NCI-H1105 (cell line): ENCODE measurements around the gene POLR2F.

ENCODE experiments used
- DNase-seq: peaks from one replicate; lab custom pipeline; 2025; lab: John Stamatoyannopoulos, UW

POLR2F gene

DNA sequence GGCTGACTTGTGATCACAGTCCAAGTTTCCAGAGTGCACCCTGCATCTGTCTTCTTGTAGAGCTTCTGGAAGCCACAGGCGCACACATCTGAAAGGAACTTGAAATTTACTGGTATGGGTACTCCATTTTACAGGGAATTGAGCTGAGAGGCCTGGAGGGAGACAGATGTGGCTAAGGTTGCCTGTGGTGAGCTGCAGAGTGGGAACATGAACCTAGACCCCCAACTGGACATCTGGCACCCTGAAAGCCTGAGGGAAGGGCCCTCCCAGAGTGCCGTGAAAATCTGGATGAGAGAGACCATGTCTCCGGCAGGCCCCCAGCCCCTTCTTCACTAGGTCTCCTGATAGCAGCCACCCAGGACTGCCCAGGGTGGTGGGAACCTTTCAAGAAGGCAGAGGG lies 53.4 kb downstream of the POLR2F start:
- no peak for DNase-seq

GRCh38 chr22:38007330-38007902 lies 53.9 kb downstream of the POLR2F start:
- no peak for DNase-seq

- no peak for DNase-seq
Observed at GRCh38 chr22:38009000-38009806, 55.7 kb downstream of the POLR2F start.

GRCh38 chr22:38012604-38013072 lies 59.1 kb downstream of the POLR2F start:
- DNase-seq = no peak

- no peak for DNase-seq
Observed at GRCh38 chr22:38014083-38014482, 60.6 kb downstream of the POLR2F start.

DNA sequence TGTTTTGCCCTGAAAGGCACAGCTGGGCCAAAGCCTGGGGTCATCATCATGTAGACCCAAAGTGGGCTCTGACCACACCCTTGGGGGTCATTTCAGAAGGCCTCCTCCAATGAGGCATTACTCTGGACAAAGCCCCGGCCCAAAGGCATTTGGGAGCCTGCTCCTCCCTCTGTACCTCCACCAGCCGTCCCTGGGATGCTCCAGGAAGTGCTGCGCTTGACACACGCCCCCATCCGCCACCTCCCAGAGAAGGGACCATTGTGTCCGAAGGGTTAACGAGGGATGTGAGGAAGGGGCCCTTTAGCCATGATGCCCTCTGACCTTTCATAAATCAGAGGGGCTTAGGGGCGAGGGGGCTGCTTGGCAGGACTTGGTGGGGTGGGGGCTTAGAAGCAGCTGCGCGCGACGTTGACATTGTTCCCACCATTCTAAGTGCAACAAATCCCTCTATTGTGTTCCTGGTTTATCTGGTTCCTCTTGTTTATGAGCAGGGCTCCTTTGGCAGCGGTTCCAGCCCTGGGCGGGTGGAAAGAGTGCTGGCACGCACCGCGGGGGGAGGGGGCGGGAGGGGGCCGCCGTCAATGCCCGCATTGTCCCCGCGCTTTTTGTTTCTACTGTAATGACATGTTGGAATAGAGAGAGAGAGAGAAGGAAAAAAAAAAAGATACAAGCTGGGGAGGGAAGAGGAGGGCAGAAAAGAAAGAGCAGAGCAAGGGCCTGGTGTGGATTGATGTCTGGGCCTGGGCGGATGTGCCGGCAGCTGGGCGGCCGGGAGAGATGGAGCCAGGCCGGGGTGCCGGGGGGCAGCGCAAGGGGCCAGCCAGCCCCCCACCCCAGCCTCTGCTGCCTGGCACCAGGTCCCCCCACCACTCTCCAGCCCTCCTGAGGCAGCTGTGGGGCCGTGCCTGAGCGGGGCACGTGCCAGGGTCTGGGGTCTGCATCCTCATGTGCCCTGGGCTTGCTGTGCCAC lies 63.0 kb downstream of the POLR2F start:
- no peak for DNase-seq

- DNase-seq = no peak
Observed at GRCh38 chr22:38017272-38017920, 63.9 kb downstream of the POLR2F start.

DNA sequence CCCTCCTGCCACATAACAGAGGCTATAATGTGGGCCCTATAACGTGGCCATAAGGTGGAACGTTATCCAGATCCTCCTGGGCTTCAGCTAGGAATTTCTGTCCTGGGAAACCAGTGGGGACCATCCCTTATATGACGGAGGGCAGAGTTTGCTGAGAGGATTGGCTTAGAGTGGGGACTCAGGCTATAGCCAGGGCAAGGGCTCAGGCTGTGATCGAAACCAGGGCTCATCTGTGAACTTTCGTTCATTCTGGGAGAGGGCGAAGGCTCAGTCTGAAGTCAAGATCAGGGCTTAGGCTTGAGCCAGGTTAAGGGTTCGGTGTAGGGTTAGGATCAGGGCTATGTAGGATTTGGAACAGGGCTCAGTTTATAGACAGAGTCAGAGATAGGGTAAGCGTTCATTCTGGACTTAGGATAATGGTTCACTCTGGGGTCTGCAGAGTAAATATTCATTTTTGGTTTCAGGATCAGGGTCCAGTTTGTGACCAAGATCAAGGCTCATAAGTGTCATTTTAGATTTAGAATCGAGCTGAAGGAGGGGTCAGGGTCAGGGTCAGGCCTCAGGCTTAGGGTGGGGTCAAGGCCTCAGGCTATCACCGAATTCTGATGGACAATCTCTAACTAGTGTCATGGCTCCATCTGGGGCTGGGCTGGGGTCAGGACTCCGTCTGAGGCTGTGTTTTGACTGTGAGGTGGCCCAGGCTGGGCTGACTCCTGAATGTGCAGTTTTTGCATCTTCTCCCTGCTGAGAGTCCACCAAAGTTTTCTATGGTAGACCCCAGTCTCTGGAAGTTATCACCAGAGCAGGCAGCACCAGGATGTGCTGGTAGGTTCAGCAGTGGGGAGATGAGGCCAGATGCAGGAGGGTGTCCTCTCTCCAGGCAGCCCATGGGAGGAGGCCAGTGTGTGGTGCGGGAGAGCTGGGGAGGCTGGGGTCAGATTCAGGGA lies 64.7 kb downstream of the POLR2F start:
- no peak for DNase-seq
